GM10847 (cell line): ENCODE data around the gene ACTR5.

ENCODE experiments used
- POLR2A ChIP-seq: IDR thresholded peaks from 2 replicates; pipeline ENCODE4 v1.6.1; 2011; ENCODE audit not compliant: insufficient read length; ENCODE audit errors: extremely low read depth

ACTR5 gene

DNA sequence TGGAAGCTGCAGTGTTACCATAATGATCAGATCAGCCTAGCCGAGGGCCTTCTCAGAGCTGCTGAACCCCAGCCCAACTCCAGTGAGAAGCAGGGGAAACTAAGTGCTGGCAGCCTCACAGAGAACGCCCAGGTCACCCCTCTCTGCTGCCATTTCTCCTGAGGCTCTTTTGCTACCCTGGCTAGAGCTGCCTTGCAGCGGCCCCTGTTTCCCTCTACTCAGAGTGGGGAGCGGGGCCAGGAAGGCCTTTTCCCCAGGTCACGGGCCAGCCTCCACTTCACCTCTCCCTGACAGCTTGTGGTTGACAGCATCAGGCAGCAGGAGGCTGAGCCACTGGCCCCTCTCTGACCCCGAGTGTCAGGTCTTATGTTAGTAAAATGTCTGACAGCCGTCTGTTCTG is 22.7 kb downstream of the ACTR5 start:
- no peak for TF ChIP-seq POLR2A

DNA sequence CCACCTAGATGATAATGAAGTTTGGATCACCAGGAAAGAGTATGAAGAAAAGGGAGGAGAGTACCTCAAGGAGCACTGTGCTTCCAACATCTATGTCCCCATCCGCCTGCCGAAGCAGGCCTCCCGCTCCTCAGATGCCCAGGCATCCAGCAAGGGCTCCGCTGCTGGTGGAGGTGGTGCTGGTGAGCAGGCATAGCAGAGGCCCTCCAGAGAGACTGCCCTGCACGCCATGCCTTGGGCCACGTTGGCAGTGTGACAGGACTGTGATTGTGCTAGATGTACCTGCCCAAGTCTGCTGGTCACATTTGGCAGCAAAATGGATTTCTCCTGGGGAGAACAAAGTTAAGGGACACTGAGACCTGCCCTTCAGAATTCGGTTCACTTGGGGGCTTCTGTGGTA is 23.4 kb downstream of the ACTR5 start:
- TF ChIP-seq POLR2A, result no peak

DNA sequence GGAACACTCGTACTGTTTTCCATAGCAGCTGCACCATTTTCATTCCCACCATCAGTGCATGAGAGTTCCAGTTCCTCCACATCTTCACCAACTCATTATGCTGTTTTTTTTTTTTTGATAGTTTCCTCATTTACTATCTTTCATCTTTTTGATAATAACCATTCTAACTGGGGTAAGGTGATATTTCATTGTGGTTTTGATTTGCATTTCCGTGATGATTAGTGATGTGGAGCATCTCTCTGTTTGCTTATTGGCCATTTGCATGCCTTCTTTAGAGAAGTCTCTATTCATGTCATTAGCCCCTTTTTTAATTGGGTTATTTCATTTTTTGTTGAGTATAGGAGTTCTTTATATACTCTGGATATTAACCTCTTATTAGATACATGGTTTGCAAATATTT is 25.9 kb downstream of the ACTR5 start:
- TF ChIP-seq POLR2A, result no peak

DNA sequence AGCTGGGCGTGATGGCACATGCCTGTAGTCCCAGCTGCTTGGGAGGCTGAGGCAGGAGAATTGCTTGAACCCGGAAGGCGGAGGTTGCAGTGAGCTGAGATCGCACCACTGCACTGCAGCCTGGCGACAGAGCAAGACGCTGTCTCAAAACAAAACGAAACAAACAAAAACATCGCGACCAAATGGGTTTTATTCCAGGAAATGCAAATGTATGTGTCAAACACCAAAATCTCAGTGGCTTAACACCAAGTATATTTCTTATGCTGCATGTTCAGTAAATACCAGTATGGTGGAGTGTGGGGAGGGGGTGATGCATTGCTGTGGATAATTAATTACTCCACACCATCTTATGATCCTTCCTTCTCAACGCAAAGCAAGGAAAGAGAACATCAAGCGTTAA is 28.1 kb downstream of the ACTR5 start:
- TF ChIP-seq POLR2A, result no peak

DNA sequence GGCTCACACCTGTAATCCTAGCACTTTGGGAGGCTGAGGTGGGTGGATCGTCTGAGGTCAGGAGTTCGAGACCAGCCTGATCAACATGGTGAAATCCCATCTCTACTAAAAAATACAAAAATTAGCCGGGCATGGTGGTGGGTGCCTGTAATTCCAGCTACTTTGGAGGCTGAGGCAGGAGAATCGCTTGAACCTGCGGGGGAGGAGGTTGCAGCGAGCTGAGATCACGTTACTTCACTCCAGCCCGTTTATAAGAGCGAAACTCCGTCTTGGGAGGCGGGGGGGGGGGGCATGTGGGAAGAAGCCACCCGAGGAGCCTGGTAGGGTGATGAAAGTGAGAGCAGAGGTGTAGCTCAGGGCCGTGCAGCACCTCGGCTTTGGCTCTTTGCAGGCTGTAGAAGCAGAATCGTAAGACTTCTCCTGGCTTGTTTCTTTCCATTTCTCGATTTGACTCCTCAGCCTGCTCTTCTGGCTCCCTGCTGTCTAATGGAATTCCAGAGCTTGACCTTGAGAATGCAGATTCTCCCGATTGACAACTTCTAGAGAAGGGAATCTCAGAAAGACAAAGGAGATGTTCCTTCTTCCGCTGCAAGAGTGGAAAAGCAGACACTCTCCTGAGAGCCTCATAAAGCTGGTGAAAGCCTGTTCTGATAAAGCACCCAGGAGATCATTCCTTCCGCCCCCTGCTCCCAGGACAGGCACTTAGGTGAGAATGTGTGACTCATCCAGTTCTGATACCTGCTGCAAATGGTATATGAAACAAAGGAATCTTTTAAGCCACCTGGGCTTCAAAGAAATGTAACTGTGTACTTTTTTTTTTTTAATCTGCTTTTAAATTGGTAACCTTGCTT is 31.2 kb downstream of the ACTR5 start:
- no peak for TF ChIP-seq POLR2A

DNA sequence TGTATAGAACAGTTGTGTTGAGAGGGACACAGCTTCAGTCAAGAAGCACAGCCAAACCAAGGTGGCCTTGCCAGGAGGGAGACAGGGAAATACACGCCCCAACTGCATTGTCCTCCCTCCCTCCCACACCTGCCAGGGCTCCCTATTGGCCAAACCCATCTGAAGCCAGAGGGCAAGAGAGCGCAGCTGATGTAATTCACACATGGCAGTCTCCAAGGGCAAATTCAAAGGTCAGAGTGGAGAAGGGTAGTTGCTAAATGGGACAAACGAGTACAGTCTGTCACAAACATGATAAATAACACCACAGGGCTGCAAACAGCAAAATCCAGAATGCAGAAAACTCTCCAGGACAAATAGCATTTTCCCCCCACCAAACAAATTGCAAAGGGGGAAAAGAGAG is 34.0 kb downstream of the ACTR5 start:
- TF ChIP-seq POLR2A, result no peak

DNA sequence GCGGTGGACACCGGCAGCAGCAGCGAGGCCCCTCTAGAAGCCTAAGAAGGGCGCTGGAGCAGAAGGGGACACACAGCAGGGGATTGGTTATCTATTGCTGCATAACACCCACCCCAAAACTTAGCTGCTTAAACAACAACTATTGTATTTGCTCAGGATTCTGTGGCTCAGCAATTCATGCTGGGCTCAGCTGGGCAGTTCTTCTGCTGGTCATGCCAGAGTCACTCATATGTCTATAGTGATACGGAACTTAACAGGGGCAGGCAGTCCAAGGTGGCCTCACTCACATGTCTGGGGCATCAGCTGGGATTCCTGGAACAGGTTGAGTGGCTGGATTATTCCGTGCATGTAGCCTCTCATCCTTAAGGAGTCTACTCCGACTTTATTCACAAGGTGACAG is 39.6 kb downstream of the ACTR5 start:
- no peak for TF ChIP-seq POLR2A

DNA sequence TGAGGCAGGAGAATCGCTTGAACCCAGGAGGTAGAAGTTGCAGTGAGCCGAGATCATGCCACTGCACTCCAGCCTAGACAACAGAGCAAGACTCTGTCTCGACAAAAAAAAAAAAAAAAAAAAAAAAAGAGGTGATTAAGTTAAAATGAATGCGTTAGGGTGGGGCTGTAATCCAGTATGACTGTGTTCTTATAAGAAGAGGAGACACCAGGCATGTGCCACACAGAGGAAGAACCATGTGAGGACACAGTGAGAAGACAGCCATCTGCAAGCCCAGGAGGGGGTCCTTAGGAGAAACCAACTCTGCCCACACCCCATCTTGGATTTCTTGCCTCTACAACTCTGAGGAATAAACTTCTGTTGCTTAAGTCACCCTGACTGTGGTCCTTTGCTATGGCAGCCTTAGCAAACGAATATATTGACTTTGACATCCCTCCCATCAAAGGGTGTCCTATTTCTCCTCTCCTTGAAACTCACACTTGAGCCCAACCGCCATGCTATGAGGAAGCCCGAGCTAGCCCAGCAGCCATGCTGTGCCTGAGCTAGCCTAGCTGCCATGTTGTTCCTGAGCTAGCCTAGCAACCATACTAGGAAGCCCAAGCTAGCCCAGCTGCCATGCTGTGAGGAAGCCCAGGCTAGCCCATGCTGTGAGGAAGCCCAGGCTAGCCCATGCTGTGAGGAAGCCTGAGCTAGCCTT is 41.4 kb downstream of the ACTR5 start:
- no peak for TF ChIP-seq POLR2A

DNA sequence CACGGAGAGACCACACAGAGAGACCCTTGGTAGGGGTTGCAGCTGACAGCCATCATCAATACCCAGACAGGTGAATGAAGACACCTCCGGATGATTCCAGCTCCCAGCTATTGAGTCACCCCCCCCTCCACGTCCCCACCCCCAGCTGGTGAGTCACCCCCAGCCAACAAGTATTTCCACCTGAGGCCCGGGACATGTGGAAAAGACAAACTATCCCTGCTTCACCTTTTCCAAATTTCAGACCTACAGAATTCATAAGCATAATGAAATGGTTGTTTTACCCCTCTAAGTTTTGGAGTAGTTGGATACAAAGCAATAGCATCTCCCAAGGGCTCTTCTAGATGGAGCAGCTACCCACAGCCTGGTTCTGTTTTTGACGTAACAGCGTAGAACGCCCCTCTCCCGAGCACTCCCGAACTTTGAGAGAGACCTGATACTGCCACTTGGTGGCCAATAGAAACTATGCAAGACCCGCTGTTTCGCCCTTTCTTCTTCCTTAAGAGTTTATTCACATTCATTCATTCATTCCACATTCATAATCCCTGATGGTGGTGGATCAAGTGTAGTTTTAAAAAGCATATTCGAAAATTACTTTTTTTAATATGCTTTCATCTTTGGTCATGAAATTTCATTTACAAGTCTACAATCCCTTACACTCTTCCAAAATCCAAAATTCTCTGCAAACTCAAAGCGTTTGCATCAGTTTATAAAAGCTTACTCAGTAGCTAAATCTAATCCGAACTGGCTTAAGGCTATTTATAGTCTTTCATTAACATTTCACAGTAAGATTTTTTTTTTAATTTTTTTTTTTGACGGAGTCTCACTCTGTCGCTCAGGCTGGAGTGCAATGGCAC is 42.2 kb downstream of the ACTR5 start:
- TF ChIP-seq POLR2A, result no peak

DNA sequence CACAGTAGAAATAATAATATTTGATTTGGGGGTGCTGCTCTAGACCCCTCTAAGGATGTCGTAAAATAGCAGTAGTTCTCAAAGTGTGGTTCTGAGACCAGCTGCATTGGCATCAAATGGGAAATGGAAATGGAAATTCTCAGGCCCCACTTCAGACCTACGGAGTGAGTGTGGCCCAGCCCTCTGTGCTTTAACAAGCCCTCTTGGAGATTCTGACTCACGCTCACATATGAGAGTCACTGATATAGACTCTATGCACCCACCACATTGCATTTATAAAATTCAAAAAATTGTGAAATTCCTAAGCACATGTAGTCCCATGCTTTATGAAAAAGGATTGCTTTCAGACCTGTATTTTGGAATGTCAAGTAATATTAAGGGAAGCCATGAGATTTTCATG is 43.0 kb downstream of the ACTR5 start:
- no peak for TF ChIP-seq POLR2A

DNA sequence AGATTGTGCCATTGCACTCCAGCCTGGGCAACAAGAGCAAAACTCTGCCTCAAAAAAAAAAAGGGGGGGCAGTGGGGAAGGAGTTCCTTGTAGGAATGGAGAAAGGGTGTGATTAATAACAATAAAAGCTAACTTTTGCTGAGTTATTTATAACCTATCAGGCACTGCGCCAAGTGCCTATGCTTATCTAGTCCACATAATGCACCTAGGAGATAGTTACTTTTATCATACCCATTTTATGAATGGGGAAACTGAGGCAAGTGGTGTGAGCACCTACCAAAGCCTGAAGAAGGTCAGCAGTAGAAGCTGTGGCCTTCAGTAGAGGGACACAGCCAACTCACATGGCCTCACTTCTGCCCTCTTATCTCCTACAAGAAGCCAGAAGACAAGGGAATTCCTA is 43.7 kb downstream of the ACTR5 start:
- TF ChIP-seq POLR2A, result no peak

DNA sequence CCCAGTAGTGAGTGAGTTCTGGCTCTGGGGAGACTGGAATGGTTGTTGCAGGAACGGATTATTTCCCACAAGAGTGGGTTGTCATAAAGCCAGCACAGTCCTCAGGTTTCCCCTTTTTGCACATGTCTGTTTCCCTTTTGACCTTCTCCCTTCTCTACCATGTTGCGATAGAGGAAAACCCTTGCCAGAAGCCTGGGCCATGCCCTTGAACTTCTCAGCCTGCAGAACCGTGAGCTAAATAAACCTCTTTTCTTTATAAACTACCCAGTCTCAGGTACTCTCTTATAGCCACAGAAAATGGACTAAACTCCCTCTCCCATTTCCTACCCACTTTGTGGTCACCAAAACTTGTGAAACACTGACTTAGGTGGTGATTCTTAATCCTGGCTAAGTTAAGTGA is 50.0 kb downstream of the ACTR5 start:
- TF ChIP-seq POLR2A, result no peak

DNA sequence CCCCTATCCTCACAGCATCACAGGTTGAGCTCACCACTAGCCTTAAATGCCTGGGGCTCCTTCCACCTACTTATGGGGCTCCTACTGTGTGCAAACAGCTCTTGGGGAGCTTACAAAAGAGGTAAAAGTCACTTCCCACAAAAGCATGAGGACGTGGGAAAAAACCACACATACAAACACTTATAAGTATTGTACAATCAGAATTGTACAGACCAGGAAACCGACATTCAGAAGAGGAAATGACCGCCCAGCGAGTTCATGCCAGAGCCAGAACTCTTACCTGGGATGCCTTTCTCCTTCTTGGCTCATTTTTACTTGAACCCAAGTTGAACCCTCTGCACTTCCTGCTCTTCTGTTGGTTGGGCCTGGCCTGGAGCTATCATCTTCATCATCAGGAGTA is 50.9 kb downstream of the ACTR5 start:
- no peak for TF ChIP-seq POLR2A

DNA sequence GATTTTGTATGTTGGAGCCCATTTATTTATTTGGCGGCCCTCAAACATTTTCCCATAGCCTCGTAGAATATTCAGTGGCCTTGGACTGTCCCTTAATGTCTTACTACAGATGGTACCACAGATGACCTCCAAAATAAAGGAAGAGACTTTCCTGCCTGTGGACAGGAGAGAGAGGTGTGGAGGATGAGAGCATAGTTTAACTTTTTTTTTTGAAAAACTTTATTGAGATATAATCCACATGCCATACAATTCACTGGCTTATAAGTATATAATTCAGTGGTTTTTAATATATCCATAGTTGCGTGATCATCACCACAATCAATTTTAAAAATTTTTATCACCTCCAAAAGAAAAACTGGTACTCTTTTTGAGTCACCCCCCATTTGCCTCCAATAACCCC is 52.6 kb downstream of the ACTR5 start:
- no peak for TF ChIP-seq POLR2A

DNA sequence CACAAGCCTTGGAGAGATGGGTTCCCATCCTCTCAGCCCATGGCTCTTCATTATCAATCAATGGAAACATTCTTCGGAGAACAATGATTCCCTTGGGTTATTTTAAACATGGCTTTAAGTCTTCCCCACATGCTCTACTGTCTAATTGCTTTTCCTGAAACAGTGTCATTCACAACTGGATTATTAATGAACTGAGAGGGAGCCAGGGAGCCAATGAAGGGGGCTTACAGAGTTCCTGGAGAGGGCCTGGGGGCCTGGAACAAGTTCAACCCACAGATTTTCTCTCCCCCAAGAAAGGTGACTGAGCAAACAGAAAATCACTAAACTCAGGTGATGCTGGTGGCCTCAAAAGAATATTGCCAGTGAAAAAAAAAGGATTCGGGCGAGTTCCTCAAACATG is 56.0 kb downstream of the ACTR5 start:
- TF ChIP-seq POLR2A, result no peak
